ENCODE data around the gene CLEC1B.

DNA sequence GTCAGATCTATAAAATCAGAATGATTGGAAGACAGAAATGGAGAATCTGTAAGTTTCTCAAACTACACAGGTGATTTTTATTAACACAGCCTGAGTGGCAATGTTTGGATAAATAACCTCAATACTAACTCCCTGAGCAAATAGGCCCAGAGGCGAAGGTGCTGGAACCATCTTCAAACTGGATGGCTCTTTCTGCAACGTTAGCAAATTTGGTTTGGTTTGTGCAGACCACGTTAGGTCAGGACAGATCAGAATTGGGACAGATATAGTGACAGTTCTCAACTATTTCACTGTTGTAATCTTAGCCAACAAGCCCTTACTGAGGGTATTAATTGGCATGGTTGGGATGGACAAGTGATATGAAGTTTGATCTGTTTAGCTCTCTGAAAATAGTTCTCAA is 22.4 kb upstream of the CLEC1B start:
- TF ChIP-seq, protein P1, sequence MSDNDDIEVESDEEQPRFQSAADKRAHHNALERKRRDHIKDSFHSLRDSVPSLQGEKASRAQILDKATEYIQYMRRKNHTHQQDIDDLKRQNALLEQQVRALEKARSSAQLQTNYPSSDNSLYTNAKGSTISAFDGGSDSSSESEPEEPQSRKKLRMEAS (IDR thresholded peaks at IDR 0.05; ENCODE audit: low read depth, low read length) = no peak
- TF ChIP-seq CTCF (IDR thresholded peaks at IDR 0.05; ENCODE audit: low read depth, low read length) = no peak

Data from NB4 (cell line).